Measurements from ENCODE around the gene HNRNPC.
"Not testable (repeated sequence)": the region's sequence is repeated elsewhere in the genome, so short reads cannot be mapped to it uniquely, and the experiment has no call there.

The HNRNPC gene

GRCh38 chr14:21191261-21191808, 77.9 kb downstream of the HNRNPC start:
- no peak for DNase-seq

- DNase-seq = no peak
Observed at GRCh38 chr14:21185491-21185890, 83.8 kb downstream of the HNRNPC start.

- DNase-seq = no peak
Observed at GRCh38 chr14:21184254-21184653, 85.0 kb downstream of the HNRNPC start.

- no peak for DNase-seq
Observed at GRCh38 chr14:21182166-21182565, 87.1 kb downstream of the HNRNPC start.

GRCh38 chr14:21171128-21171527, 98.1 kb downstream of the HNRNPC start:
- DNase-seq = no peak

GRCh38 chr14:21169573-21169972, 99.7 kb downstream of the HNRNPC start:
- no peak for DNase-seq

GRCh38 chr14:21168055-21168454, 101.2 kb downstream of the HNRNPC start:
- no peak for DNase-seq

GRCh38 chr14:21165670-21166069, 103.6 kb downstream of the HNRNPC start:
- not testable (repeated sequence) for DNase-seq

GRCh38 chr14:21165002-21165605, 104.1 kb downstream of the HNRNPC start:
- not testable (repeated sequence) for DNase-seq

- DNase-seq = no peak
Observed at GRCh38 chr14:21163871-21164291, 105.4 kb downstream of the HNRNPC start.

GRCh38 chr14:21162081-21162480, 107.2 kb downstream of the HNRNPC start:
- no peak for DNase-seq

GRCh38 chr14:21160061-21160610, 109.1 kb downstream of the HNRNPC start:
- no peak for DNase-seq
